ENCODE data around the gene RNF41.

Gene RNF41

GRCh38 chr12:56154246-56154771 is 67.4 kb downstream of the RNF41 start:
- peaks cover 23% of the 10 kb centered on the region for H3K4me1 ChIP-seq (ENCODE audit: control insufficient read depth, insufficient read depth, low read length)
- H3K36me3 ChIP-seq (ENCODE audit: control insufficient read depth, insufficient read depth, low read length) = peaks cover 11% of the 10 kb centered on the region
- H3K9me3 ChIP-seq (ENCODE audit: control insufficient read depth, low read length) = no peaks in the 10 kb centered on the region
- 100% methylated on average over 1 of the region's 1 CpG; no CpG with 5 or more reads in 1 of the 2 experiments for WGBS, 2 experiments
- H3K4me3 ChIP-seq (ENCODE audit: insufficient read depth, low read depth, low read length) = no peak overlapping the region
- no peak overlapping the region for H3K27ac ChIP-seq (ENCODE audit: insufficient read depth, low read depth, low read length, poor library complexity, severe bottlenecking)
- H3K27me3 ChIP-seq (ENCODE audit: control insufficient read depth, insufficient read depth, low read length, poor library complexity, severe bottlenecking) = no peaks in the 10 kb centered on the region

- Histone ChIP-seq H3K4me1 (ENCODE audit: control insufficient read depth, insufficient read depth, low read length) (peaks cover 23% of the 10 kb centered on the region), H3K27ac (ENCODE audit: insufficient read depth, low read depth, low read length, poor library complexity, severe bottlenecking) (no peak overlapping the region), H3K4me3 (ENCODE audit: insufficient read depth, low read depth, low read length) (peak overlapping the region; percentile 68), H3K36me3 (ENCODE audit: control insufficient read depth, insufficient read depth, low read length) (peaks cover 11% of the 10 kb centered on the region), H3K9me3 (ENCODE audit: control insufficient read depth, low read length) (no peaks in the 10 kb centered on the region), H3K27me3 (ENCODE audit: control insufficient read depth, insufficient read depth, low read length, poor library complexity, severe bottlenecking) (no peaks in the 10 kb centered on the region)
- 83 to 88% methylated on average over 5 of the region's 5 CpGs for WGBS, 2 experiments
Measured at GRCh38 chr12:56153678-56154065, 68.0 kb downstream of the RNF41 start.

- H3K9me3 ChIP-seq (ENCODE audit: control insufficient read depth, low read length) = no peaks in the 10 kb centered on the region
- peaks cover 23% of the 10 kb centered on the region for H3K4me1 ChIP-seq (ENCODE audit: control insufficient read depth, insufficient read depth, low read length)
- H3K27ac ChIP-seq (ENCODE audit: insufficient read depth, low read depth, low read length, poor library complexity, severe bottlenecking) = no peak overlapping the region
- H3K36me3 ChIP-seq (ENCODE audit: control insufficient read depth, insufficient read depth, low read length) = peaks cover 11% of the 10 kb centered on the region
- peak overlapping the region; percentile 68 for H3K4me3 ChIP-seq (ENCODE audit: insufficient read depth, low read depth, low read length)
- H3K27me3 ChIP-seq (ENCODE audit: control insufficient read depth, insufficient read depth, low read length, poor library complexity, severe bottlenecking) = no peaks in the 10 kb centered on the region
- 20 to 24% methylated on average over 8 of the region's 8 CpGs for WGBS, 2 experiments
Measured at GRCh38 chr12:56152756-56153677, 68.7 kb downstream of the RNF41 start.

Data from ectodermal cell (in vitro differentiated cells).